ENCODE data around the gene GRK1.

DNA sequence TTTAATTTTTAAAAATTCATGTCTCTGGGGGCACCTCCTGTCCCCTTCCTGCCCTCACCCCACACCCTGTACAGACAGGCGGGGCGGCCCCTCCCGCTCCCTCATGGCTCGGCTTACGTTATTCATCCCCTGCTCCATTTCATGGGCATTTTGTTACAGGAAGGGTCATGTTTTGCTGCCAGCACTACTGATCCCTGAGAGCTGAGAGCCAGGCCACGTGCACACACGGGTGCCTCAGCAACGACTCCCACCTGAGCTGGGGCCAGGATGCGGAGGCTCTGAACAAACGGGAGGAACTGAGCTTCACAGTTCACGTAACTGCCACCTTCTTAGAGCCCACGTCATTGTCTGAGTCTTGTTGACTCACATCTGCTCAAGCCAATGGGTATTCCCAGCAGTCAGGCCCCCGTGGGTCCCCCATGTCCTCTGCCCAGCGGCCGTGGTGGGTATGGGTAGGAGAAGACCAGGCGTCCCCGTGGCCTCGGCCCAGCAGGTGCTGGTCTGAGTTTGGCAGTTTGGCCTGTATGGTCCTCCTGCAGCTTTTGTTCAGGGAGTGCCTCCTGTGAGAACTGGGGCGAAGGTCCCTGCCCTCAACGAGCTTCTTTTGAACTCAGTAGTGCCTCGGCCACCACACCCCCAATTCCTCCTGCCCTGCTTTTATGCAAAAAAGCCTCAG is 75.6 kb downstream of the GRK1 start:
- TF ChIP-seq EZH2 (IDR thresholded peaks at IDR 0.05; ENCODE audit: borderline replicate concordance) = no peak
- TF ChIP-seq, protein P1, sequence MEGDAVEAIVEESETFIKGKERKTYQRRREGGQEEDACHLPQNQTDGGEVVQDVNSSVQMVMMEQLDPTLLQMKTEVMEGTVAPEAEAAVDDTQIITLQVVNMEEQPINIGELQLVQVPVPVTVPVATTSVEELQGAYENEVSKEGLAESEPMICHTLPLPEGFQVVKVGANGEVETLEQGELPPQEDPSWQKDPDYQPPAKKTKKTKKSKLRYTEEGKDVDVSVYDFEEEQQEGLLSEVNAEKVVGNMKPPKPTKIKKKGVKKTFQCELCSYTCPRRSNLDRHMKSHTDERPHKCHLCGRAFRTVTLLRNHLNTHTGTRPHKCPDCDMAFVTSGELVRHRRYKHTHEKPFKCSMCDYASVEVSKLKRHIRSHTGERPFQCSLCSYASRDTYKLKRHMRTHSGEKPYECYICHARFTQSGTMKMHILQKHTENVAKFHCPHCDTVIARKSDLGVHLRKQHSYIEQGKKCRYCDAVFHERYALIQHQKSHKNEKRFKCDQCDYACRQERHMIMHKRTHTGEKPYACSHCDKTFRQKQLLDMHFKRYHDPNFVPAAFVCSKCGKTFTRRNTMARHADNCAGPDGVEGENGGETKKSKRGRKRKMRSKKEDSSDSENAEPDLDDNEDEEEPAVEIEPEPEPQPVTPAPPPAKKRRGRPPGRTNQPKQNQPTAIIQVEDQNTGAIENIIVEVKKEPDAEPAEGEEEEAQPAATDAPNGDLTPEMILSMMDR (IDR thresholded peaks at IDR 0.05; ENCODE audit: poor library complexity) = no peak

Data from hepatocyte (in vitro differentiated cells).